GM23338 (cell line): ENCODE measurements around the gene TAF11L3. TPM values are rescaled to one million over a fixed set of nuclear protein-coding genes. Genes with fewer than 3 reads are reported as not detected.
"Not testable (repeated sequence)": the region's sequence is repeated elsewhere in the genome, so short reads cannot be mapped to it uniquely, and the experiment has no call there.

Experiments
- ATAC-seq: fragments of 200-7000 bp; cut with Tn5 transposase; 3 replicates; pipeline ENCODE4 v1.9.1; 2020
- DNase-seq: peaks from one replicate; pipeline ENCODE4 v3.0.0-alpha.2; 2015; ENCODE audit warnings: low spot score
- H2AFZ ChIP-seq: fragments of 200-600 bp; sonication (generic); 2 replicates; pipeline ENCODE4 v1.8.0; 2016; ENCODE audit warnings: antibody characterized with exemption, mild to moderate bottlenecking, moderate library complexity
- H3F3A ChIP-seq: fragments of 200-600 bp; sonication (generic); replicated peaks from 2 replicates; pipeline ENCODE4 v1.8.0; 2017; ENCODE audit warnings: antibody characterized with exemption, mixed run types, low read depth
- H3K27ac ChIP-seq: fragments of 200-600 bp; sonication (generic); 2 replicates; pipeline ENCODE4 v1.6.1; 2016; ENCODE audit warnings: low read depth
- H3K27me3 ChIP-seq: fragments of 200-600 bp; sonication (generic); 2 replicates; pipeline ENCODE4 v1.8.0; 2016; ENCODE audit warnings: mild to moderate bottlenecking, mixed run types, moderate library complexity; ENCODE audit not compliant: insufficient read depth
- H3K36me3 ChIP-seq: fragments of 200-600 bp; sonication (generic); 2 replicates; pipeline ENCODE4 v1.8.0; 2016; ENCODE audit warnings: mild to moderate bottlenecking; ENCODE audit not compliant: insufficient read depth
- H3K4me1 ChIP-seq: fragments of 200-600 bp; sonication (generic); 2 replicates; pipeline ENCODE4 v1.8.0; 2016; ENCODE audit warnings: mild to moderate bottlenecking, moderate library complexity; ENCODE audit not compliant: insufficient read depth
- H3K4me2 ChIP-seq: fragments of 200-600 bp; sonication (generic); 2 replicates; pipeline ENCODE4 v1.7.1; 2017; ENCODE audit warnings: mixed run types
- H3K4me3 ChIP-seq: fragments of 200-600 bp; sonication (generic); 2 replicates; pipeline ENCODE4 v1.6.1; 2016; ENCODE audit warnings: mixed run types
- H3K79me2 ChIP-seq: fragments of 200-600 bp; sonication (generic); replicated peaks from 2 replicates; pipeline ENCODE4 v1.8.0; 2017; ENCODE audit warnings: mild to moderate bottlenecking; ENCODE audit not compliant: insufficient read depth
- H3K9me2 ChIP-seq: fragments of 200-600 bp; sonication (generic); 2 replicates; pipeline ENCODE4 v1.8.0; 2017; ENCODE audit not compliant: insufficient read depth
- H4K20me1 ChIP-seq: fragments of 200-600 bp; sonication (generic); replicated peaks from 2 replicates; pipeline ENCODE4 v1.8.0; 2017; ENCODE audit warnings: mild to moderate bottlenecking; ENCODE audit not compliant: insufficient read depth
- H3K27ac Mint-ChIP-seq: 2 replicates; pipeline ENCODE4 v1.8.0; 2020; ENCODE audit warnings: inconsistent platforms, mild to moderate bottlenecking, moderate library complexity, mixed read lengths
- H3K27me3 Mint-ChIP-seq: 3 replicates; pipeline ENCODE4 v1.8.0; 2022; ENCODE audit warnings: low read depth, mild to moderate bottlenecking, moderate library complexity, mixed read lengths, inconsistent platforms; ENCODE audit not compliant: insufficient read depth, poor library complexity
- H3K36me3 Mint-ChIP-seq: 3 replicates; pipeline ENCODE4 v1.8.0; 2021; ENCODE audit warnings: low read depth, mild to moderate bottlenecking, inconsistent platforms, moderate library complexity, mixed read lengths
- H3K4me1 Mint-ChIP-seq: 3 replicates; pipeline ENCODE4 v1.8.0; 2020; ENCODE audit warnings: mild to moderate bottlenecking, inconsistent platforms, mixed read lengths
- H3K4me3 Mint-ChIP-seq: 3 replicates; pipeline ENCODE4 v1.8.0; 2021; ENCODE audit warnings: moderate library complexity, mild to moderate bottlenecking, inconsistent platforms, mixed read lengths
- H3K9me3 Mint-ChIP-seq: 3 replicates; pipeline ENCODE4 v1.8.0; 2020; ENCODE audit warnings: moderate library complexity, mild to moderate bottlenecking, inconsistent platforms, mixed read lengths
- CREB1 ChIP-seq: fragments of 250-450 bp; sonication (Bioruptor Pico); IDR thresholded peaks from 2 replicates; pipeline ENCODE4 v1.5.0; 2020; ENCODE audit warnings: low read depth, mild to moderate bottlenecking, moderate library complexity
- CTCF ChIP-seq, 2 experiments: fragments of 200-600 bp in 1 of 2; sonication (generic) in 1 of 2; conservative IDR thresholded peaks; 2 replicates each; pipeline versions ENCODE4 v1.5.1 to v1.6.1; 2016 to 2017; ENCODE audit warnings: antibody characterized with exemption in 2 of 2, low read depth in 2 of 2, mild to moderate bottlenecking in 2 of 2, moderate library complexity in 1 of 2
- ETS1 ChIP-seq: IDR thresholded peaks from 2 replicates; pipeline ENCODE4 v1.6.1; 2016; ENCODE audit warnings: antibody characterized with exemption
- EZH2 ChIP-seq: fragments of 200-600 bp; sonication (generic); IDR thresholded peaks from one replicate; pipeline ENCODE4 v1.8.0; 2017; ENCODE audit warnings: antibody characterized with exemption, mild to moderate bottlenecking, low read depth; ENCODE audit not compliant: unreplicated experiment
- EZH2phosphoT487 ChIP-seq: fragments of 200-600 bp; sonication (generic); IDR thresholded peaks from one replicate; pipeline ENCODE4 v1.8.1; 2018; ENCODE audit warnings: antibody characterized with exemption; ENCODE audit not compliant: unreplicated experiment
- JUNB ChIP-seq: IDR thresholded peaks from one replicate; pipeline ENCODE4 v1.6.1; 2016; ENCODE audit warnings: antibody characterized with exemption; ENCODE audit not compliant: unreplicated experiment
- NANOG ChIP-seq: IDR thresholded peaks from 2 replicates; pipeline ENCODE4 v1.6.1; 2016; ENCODE audit warnings: antibody characterized with exemption, borderline replicate concordance
- POLR2AphosphoS5 ChIP-seq: IDR thresholded peaks from 2 replicates; pipeline ENCODE4 v1.6.1; 2016; ENCODE audit warnings: antibody characterized with exemption, low read depth
- REST ChIP-seq: IDR thresholded peaks from one replicate; pipeline ENCODE4 v1.6.1; 2018; ENCODE audit warnings: antibody characterized with exemption; ENCODE audit not compliant: unreplicated experiment
- STAT1 ChIP-seq: IDR thresholded peaks from one replicate; pipeline ENCODE4 v1.6.1; 2016; ENCODE audit warnings: antibody characterized with exemption; ENCODE audit not compliant: unreplicated experiment
- ZNF114 ChIP-seq: fragments of 250-450 bp; sonication (Bioruptor Pico); IDR thresholded peaks from 2 replicates; pipeline ENCODE4 v1.5.0; 2020; ENCODE audit warnings: mild to moderate bottlenecking, moderate library complexity
- ZNF331 ChIP-seq: fragments of 250-450 bp; sonication (Bioruptor Pico); IDR thresholded peaks from 2 replicates; pipeline ENCODE4 v1.5.0; 2020; ENCODE audit warnings: low read depth, mild to moderate bottlenecking, moderate library complexity
- polyA plus RNA-seq: library from polyadenylated mRNA; unstranded; fragments of >200 nt; fragmentation: Nextera tagmentation; extraction: Ambion mirVana; gene quantifications from 2 replicates; pipeline ENCODE4 v1.2.1, GENCODE V29; 2016
- total RNA-seq: library from RNA; depleted of rRNA; stranded (reverse); fragments of >200 nt; shearing (Covaris generic); gene quantifications from 2 replicates; pipeline ENCODE4 v1.2.3, GENCODE V29; 2014

Gene TAF11L3
- total and polyA plus RNA-seq, 2 experiments from 2014 or later = not detected

- not testable (repeated sequence) for H3K79me2 ChIP-seq, H3K27me3 ChIP-seq, H3F3A ChIP-seq, H3K9me2 ChIP-seq, DNase-seq, ATAC-seq, H3K9me3 Mint-ChIP-seq, H3K4me3 Mint-ChIP-seq, H4K20me1 ChIP-seq, H3K4me2 ChIP-seq, H3K27ac Mint-ChIP-seq, H3K27me3 Mint-ChIP-seq, H3K27ac ChIP-seq, H3K4me3 ChIP-seq, H3K36me3 Mint-ChIP-seq, H3K4me1 ChIP-seq, H2AFZ ChIP-seq, H3K36me3 ChIP-seq, H3K4me1 Mint-ChIP-seq
Observed at GRCh38 chr5:17475064-17475463, 43.1 kb upstream of the TAF11L3 start.

GRCh38 chr5:17477043-17477442 lies 41.1 kb upstream of the TAF11L3 start:
- no peak overlapping the region for H3K27ac Mint-ChIP-seq
- H3K4me3 Mint-ChIP-seq = no peak overlapping the region
- H3K36me3 Mint-ChIP-seq = no peaks in the 10 kb centered on the region
- Histone ChIP-seq H3K79me2 (no peaks in the 10 kb centered on the region), H3K27ac (no peak overlapping the region), H2AFZ (no peak overlapping the region), H3K27me3 (no peaks in the 10 kb centered on the region), H3K4me1 (no peaks in the 10 kb centered on the region; the same call in 1 of the 2 replicates), H4K20me1 (no peaks in the 10 kb centered on the region), H3K36me3 (no peaks in the 10 kb centered on the region), H3K9me2 (no peaks in the 10 kb centered on the region), H3K4me3 (no peak overlapping the region), H3F3A (no peaks in the 10 kb centered on the region), H3K4me2 (no peak overlapping the region)
- DNase-seq (no peak), ATAC-seq (no peak)
- H3K27me3 Mint-ChIP-seq = no peaks in the 10 kb centered on the region
- H3K4me1 Mint-ChIP-seq = peaks cover 6% of the 10 kb centered on the region; the same call in 2 of the 3 replicates
- H3K9me3 Mint-ChIP-seq = no peaks in the 10 kb centered on the region
- TF ChIP-seq EZH2phosphoT487 = no peak
- no peak for TF ChIP-seq CREB1 (CRISPR knock-in tag)
- no peak for TF ChIP-seq REST
- TF ChIP-seq ETS1 = no peak
- no peak for TF ChIP-seq NANOG
- no peak for TF ChIP-seq JUNB
- no peak for TF ChIP-seq EZH2
- TF ChIP-seq ZNF114 (CRISPR knock-in tag) = no peak
- no peak for TF ChIP-seq CTCF (conservative IDR thresholded peaks at IDR 0.05; ENCODE audit: low read depth in 2 of 2)
- no peak for TF ChIP-seq ZNF331 (CRISPR knock-in tag)
- no peak for TF ChIP-seq STAT1
- no peak for TF ChIP-seq POLR2AphosphoS5
